HG02943 (cell line): Measurements from ENCODE around the gene RASGRF2.
"Not testable (repeated sequence)": the region's sequence is repeated elsewhere in the genome, so short reads cannot be mapped to it uniquely, and the experiment has no call there.

ENCODE experiments used
- ATAC-seq: cut with Tn5 transposase; IDR thresholded peaks from one replicate; pipeline ENCODE4 v1.9.1; 2021; ENCODE audit warnings: mild to moderate bottlenecking, low read depth, moderate library complexity; ENCODE audit not compliant: unreplicated experiment

RASGRF2 gene

GRCh38 chr5:81017320-81017719, 57.2 kb downstream of the RASGRF2 start:
- ATAC-seq: no peak

GRCh38 chr5:81018608-81019007, 58.4 kb downstream of the RASGRF2 start:
- not testable (repeated sequence) for ATAC-seq

GRCh38 chr5:81019748-81020147, 59.6 kb downstream of the RASGRF2 start:
- ATAC-seq: no peak

DNA sequence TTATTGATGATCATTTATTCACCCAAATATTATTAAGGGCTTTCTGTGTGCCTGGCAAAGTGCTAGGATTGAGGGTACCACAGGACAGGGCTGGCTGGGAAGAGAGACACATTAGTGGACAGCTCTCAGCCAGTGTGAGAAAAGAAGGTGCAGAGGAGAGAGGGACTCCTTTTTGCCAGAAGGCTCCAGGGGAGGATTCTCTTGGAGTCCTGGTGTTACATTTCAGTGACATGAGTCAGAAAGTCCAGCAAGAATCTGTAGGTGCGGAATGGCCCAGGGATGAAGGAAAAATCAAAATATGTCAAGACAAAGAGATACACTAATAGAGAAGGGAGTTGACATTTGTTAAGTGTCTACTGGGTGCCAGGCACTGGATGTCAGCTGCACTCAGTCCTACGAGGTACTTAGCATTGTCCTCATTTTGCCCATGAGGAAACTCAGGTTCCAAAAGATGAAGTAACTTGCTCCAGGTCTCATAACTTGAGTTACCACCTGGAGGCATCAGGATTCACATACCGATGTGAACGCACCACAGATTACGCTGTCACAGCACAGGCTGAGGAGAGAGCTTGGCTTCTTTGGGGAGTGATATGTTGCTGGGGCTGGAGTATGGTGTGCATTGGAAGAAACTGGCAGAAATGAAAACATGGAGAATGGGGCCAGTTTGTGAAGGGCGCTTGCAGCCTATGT, 60.5 kb downstream of the RASGRF2 start:
- ATAC-seq: no peak

DNA sequence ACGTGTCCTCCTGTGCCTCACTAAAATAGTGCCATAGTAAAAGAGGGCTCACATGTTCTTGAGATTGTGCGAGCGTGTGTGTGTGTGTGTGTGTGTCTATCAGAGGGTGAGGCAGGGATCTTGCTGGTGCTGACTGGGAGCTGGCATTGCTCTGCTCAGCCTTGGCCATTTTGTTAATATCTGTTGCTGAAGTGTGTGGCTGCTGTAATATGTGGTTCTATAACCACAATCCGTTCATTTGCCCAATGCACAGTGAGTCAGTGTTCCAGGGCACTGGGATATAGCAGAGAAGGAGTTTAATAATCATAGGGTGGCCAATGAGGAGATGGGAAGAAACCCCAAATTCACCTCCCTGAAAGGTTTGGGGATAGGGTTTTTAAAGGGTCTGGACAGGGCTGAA, 61.3 kb downstream of the RASGRF2 start:
- no peak for ATAC-seq

GRCh38 chr5:81021951-81022687, 62.0 kb downstream of the RASGRF2 start:
- no peak for ATAC-seq

GRCh38 chr5:81022688-81023084, 62.5 kb downstream of the RASGRF2 start:
- no peak for ATAC-seq

GRCh38 chr5:81023261-81023970, 63.3 kb downstream of the RASGRF2 start:
- no peak for ATAC-seq

DNA sequence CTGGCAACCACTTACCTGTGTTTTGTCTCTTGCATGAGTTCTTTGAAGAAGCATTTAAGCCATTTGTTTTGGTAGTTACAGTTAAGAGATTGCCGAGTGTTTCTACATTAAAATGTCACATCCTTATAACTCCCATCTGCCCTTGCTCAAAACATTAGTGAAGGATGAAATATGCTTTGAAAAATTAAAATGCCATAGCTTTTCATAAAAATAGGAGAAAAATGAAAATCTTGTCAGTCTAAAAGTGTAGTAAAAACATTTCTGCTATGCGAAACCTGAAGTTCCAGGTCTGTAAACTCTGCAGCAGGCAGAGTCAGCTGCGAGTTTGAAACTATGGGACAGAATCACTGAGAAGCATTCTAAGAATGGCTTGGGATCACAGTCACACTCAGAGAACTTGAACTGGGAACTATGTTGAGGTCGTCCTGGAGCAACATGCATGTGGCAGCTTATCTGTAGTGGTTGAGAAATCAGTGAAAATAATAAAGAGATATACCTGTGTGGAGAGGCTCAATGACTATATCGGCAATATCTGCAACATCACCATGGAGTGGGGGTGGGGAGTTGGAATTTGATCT, 67.4 kb downstream of the RASGRF2 start:
- no peak for ATAC-seq

DNA sequence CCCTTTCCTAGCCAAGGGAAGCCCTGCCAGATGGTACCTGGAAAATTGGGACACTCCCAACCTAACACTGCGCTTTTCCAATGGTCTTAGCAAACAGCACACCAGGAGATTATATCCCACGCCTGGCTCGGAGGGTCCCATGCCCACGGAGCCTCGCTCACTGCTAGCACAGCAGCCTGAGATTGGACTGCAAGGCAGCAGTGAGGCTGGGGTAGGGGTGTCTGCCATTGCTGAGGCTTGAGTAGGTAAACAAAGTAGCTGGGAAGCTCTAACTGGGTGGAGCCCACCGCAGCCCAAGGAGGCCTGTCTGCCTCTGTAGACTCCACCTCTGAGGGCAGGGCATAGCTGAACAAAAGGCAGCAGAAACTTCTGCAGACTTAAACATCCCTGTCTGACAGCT, 68.7 kb downstream of the RASGRF2 start:
- not testable (repeated sequence) for ATAC-seq

- ATAC-seq: not testable (repeated sequence)
Measured at GRCh38 chr5:81029736-81030135, 69.6 kb downstream of the RASGRF2 start.

- ATAC-seq: not testable (repeated sequence)
Measured at GRCh38 chr5:81030236-81031034, 70.3 kb downstream of the RASGRF2 start.

DNA sequence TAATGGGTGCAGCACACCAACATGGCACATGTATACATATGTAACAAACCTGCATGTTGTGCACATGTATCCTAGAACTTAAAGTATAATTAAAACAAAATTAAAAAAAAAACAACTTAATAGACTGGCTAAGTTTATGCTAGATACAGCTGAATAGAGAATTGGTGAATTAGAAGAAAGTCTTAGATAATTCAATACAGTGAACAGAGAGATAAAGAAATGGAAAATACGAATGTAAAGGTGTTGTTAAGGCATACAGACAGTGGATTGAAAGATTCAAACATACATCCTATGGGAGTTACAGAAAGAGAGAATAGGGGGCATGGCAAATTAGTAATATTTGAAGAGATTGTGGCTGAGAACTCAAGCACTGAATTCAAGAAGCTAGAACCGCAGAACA, 75.4 kb downstream of the RASGRF2 start:
- no peak for ATAC-seq

- ATAC-seq: no peak
Measured at GRCh38 chr5:81038495-81038894, 78.3 kb downstream of the RASGRF2 start.

DNA sequence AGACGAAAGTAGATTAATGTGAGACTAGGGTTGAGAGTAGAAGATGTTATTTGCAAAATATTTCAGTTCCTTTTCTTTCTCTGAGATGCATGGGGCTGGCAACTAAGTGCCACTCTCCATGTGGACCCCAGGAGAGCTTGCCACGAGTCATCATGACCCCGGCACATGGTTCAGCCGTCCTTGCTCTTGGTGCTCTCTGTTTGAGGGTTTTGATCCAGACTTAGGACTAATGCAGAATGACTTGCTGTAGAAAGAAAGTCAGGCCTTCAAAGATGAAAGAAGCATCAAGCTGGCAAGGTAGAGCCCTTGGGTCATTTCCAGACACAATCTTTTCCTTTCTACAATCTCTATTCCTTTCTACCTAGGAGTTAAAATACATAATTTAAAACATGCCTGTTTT, 84.7 kb downstream of the RASGRF2 start:
- no peak for ATAC-seq

GRCh38 chr5:81045389-81045807, 85.2 kb downstream of the RASGRF2 start:
- no peak for ATAC-seq

DNA sequence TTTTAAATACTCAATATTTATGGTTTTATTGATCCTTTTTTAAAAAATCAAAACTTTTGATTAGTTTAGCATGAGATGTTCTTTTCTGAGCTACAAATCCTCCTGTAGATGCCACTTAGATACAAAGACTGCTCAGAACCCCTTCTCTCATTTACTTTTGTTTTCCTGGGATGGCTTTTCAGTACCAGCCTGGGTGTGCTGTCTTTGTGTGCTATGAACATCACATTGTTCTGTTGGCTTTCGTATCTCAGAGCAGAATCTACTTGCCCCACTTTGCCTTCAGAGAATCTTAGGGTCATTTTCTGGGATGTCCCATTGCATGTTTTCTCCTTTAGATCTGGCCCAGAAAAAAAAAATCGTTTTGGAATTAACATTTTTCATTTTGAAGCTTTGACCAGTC, 85.9 kb downstream of the RASGRF2 start:
- ATAC-seq: no peak

DNA sequence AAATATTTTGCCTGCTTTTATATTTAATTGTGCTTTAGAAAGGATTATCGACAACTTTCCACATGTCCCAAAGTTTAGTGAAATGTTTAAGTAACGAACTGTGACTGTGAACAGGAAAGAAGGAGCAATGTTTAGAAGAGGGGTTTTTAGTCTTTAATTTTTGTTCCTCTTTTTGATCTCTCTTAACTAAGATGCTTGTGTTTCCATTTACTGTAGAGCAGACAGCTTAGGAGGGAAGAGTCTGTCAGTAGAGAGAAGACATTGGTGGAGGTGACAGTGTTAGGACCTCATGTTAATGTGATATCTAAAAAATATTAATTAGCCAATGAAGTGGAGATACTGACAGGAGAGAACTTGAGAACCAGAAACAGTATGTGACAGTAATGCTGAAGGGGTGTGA, 92.2 kb downstream of the RASGRF2 start:
- no peak for ATAC-seq

- ATAC-seq: not testable (repeated sequence)
Measured at GRCh38 chr5:81053282-81053681, 93.1 kb downstream of the RASGRF2 start.

GRCh38 chr5:81058121-81058520, 98.0 kb downstream of the RASGRF2 start:
- ATAC-seq: no peak
